HTR-8/SVneo (cell line): ENCODE data around the gene LRTM2.

Experiments
- DNase-seq: peaks from one replicate; pipeline ENCODE4 v3.0.0; 2011; ENCODE audit warnings: low spot score, mixed read lengths; ENCODE audit not compliant: insufficient read length
- FAIRE-seq: peaks from 2 replicates; lab custom pipeline; 2011; peaks lifted over from hg19 to GRCh38; lab: Jason Lieb, UNC

Gene LRTM2

GRCh38 chr12:1839464-1839863, 19.1 kb downstream of the LRTM2 start:
- DNase-seq, result no peak
- peak; percentile 48 for FAIRE-seq

- no peak for DNase-seq
- FAIRE-seq, result peak; percentile 82
Measured at GRCh38 chr12:1839956-1840951, 19.9 kb downstream of the LRTM2 start.

GRCh38 chr12:1840981-1841425, 20.6 kb downstream of the LRTM2 start:
- no peak for DNase-seq

GRCh38 chr12:1841586-1842182, 21.3 kb downstream of the LRTM2 start:
- DNase-seq, result no peak
- FAIRE-seq, result peak; percentile 36

More at GRCh38 chr12:1840981-1841425, 20.6 kb downstream of the LRTM2 start:
- no peak for FAIRE-seq

GRCh38 chr12:1842183-1842904, 22.0 kb downstream of the LRTM2 start:
- no peak for FAIRE-seq
- no peak for DNase-seq

GRCh38 chr12:1842905-1843640, 22.7 kb downstream of the LRTM2 start:
- DNase-seq (no peak), FAIRE-seq (no peak)

GRCh38 chr12:1843641-1844005, 23.3 kb downstream of the LRTM2 start:
- DNase-seq, result no peak
- no peak for FAIRE-seq

- DNase-seq (no peak), FAIRE-seq (no peak)
Measured at GRCh38 chr12:1844223-1844622, 23.9 kb downstream of the LRTM2 start.

GRCh38 chr12:1844661-1845409, 24.5 kb downstream of the LRTM2 start:
- DNase-seq (no peak), FAIRE-seq (no peak)

- DNase-seq (no peak), FAIRE-seq (no peak)
Measured at GRCh38 chr12:1845427-1845826, 25.1 kb downstream of the LRTM2 start.

GRCh38 chr12:1845886-1846285, 25.5 kb downstream of the LRTM2 start:
- DNase-seq (no peak), FAIRE-seq (no peak)

- DNase-seq (no peak), FAIRE-seq (no peak)
Measured at GRCh38 chr12:1846421-1847405, 26.3 kb downstream of the LRTM2 start.

- no peak for DNase-seq
- no peak for FAIRE-seq
Measured at GRCh38 chr12:1847411-1847810, 27.0 kb downstream of the LRTM2 start.

GRCh38 chr12:1848146-1848545, 27.8 kb downstream of the LRTM2 start:
- FAIRE-seq, result no peak
- DNase-seq, result no peak

GRCh38 chr12:1848745-1849144, 28.4 kb downstream of the LRTM2 start:
- FAIRE-seq (no peak), DNase-seq (no peak)

- FAIRE-seq, result no peak
- DNase-seq, result peak; percentile 41
Measured at GRCh38 chr12:1851151-1851701, 30.9 kb downstream of the LRTM2 start.

GRCh38 chr12:1852076-1852475, 31.7 kb downstream of the LRTM2 start:
- no peak for DNase-seq
- FAIRE-seq, result no peak

GRCh38 chr12:1853716-1854115, 33.4 kb downstream of the LRTM2 start:
- DNase-seq (no peak), FAIRE-seq (no peak)
